A375 (cell line): ENCODE results near the gene TMPRSS12. TPM values are rescaled to one million over a fixed set of nuclear protein-coding genes. Genes with fewer than 3 reads are reported as not detected.

ENCODE experiments used
- small RNA-seq: library from RNA; depleted of rRNA; stranded (forward); fragments of <200 nt; gene quantifications from one replicate; pipeline ENCODE3, GENCODE V24; 2014
- total RNA-seq: library from RNA; depleted of rRNA; stranded (reverse); fragments of >200 nt; shearing (Covaris generic); gene quantifications from 2 replicates; pipeline ENCODE4 v1.2.3, GENCODE V29; 2014; rRNA removed

The TMPRSS12 gene
- not detected in 2 replicates for total RNA-seq

GRCh38 chr12:50842637-50843493, at the start of gene TMPRSS12:
TMPRSS12 (plus strand) TSS chr12:50842926; CDS start chr12:50842965, 39 bp downstream.

Small RNA genes lying within 50 kb of the gene (small RNA-seq; reads per million reads assigned to genes)
- gene AC013244.2, result not detected
- gene RN7SL519P, result not detected

Other genes with a start within 250 kb of the TMPRSS12 start
- 70.5 and 73.9 TPM in 2 replicates for gene ATF1, start 78.8 kb upstream of the TMPRSS12 start, total RNA-seq
- not detected in 2 replicates for gene HIGD1C, start 109.6 kb downstream of the TMPRSS12 start, total RNA-seq
- 17.7 TPM in 2 replicates for gene SLC11A2, start 183.5 kb downstream of the TMPRSS12 start, total RNA-seq
- 78.2 and 91.8 TPM in 2 replicates for gene LETMD1, start 205.4 kb downstream of the TMPRSS12 start, total RNA-seq
- 13.1 and 15.7 TPM in 2 replicates for gene CSRNP2, start 240.7 kb downstream of the TMPRSS12 start, total RNA-seq